NAMALWA (cell line): ENCODE measurements around the gene PDE9A.

Source experiments
- DNase-seq: peaks from one replicate; pipeline ENCODE4 v3.0.0-alpha.2; 2015; ENCODE audit warnings: low spot score

The PDE9A gene

GRCh38 chr21:42744520-42745445 lies 91.4 kb downstream of the PDE9A start:
- no peak for DNase-seq

GRCh38 chr21:42745511-42746239 lies 92.3 kb downstream of the PDE9A start:
- DNase-seq: no peak

DNA sequence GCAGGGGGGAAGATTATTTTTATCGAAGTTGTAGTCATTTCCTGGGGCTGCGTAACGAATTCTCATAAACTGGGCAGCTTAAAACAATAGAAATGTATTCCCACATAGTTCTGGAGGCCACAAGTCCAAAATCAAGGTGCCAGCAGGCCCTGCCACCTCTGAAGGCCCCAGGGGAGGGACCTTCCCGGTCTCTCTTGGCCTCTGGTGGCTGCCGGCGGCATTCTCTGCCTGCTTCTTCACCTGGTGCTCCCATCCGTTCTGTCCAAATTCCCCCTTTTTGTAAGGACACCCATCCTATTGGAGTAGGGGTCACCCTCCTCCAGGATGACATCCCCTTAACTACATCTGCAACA lies 92.8 kb downstream of the PDE9A start:
- DNase-seq: no peak

GRCh38 chr21:42746593-42747275 lies 93.3 kb downstream of the PDE9A start:
- DNase-seq: no peak

- no peak for DNase-seq
Measured at GRCh38 chr21:42747276-42747701, 93.9 kb downstream of the PDE9A start.

GRCh38 chr21:42747746-42748351 lies 94.4 kb downstream of the PDE9A start:
- no peak for DNase-seq

GRCh38 chr21:42748620-42749176 lies 95.3 kb downstream of the PDE9A start:
- DNase-seq: no peak

DNA sequence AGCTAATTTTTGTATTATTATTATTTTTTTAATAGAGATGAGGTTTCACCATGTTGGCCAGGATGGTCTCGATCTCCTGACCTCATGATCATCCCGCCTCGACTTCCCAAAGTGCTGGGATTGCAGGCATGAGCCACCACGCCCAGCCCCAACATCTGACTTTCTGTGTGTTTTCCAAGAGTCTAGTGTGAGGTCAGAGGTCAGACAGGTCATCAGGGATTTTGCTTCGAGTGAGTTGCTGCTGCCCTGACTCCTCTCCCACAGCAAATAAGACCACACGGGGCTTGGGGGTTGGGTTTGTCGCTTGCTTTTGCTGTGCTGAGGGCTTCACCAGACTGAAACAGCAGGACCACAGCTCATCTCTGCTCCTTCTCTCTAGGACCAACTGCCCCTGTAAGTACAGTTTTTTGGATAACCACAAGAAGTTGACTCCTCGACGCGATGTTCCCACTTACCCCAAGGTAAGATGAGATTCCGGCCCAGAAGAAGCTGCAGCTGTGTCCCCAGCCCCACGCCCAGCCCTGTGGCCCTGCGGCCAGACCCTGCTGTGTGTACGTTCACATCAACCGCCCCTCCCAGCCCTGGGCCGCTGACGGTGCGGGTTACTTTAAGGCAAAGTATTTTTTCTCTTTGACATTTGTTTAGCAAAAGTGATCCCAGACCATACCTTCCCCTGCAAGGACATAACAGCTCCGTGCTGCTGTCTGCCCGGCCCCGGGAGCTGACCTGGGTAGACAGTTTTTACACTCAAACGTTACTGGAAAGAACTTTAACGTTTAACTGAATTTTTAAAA lies 97.5 kb downstream of the PDE9A start:
- DNase-seq: no peak

GRCh38 chr21:42751866-42752265 lies 98.4 kb downstream of the PDE9A start:
- DNase-seq: no peak

DNA sequence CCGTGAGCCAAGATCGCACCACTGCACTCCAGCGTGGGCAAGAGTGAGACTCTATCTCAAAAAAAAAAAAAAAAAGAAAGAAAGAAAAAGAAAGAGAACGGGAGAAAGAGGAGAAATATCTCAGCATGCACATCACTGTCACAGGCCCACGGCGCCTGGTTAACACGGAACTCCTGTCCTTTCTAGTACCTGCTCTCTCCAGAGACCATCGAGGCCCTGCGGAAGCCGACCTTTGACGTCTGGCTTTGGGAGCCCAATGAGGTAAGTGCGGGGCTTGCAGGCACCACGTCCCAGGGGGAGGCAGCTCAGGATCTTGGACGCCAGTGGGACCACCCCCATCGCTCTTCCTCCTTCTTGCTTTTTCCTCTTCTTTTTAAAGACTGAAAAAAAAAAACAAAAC lies 100.4 kb downstream of the PDE9A start:
- no peak for DNase-seq

- no peak for DNase-seq
Measured at GRCh38 chr21:42754270-42754933, 101.0 kb downstream of the PDE9A start.

DNA sequence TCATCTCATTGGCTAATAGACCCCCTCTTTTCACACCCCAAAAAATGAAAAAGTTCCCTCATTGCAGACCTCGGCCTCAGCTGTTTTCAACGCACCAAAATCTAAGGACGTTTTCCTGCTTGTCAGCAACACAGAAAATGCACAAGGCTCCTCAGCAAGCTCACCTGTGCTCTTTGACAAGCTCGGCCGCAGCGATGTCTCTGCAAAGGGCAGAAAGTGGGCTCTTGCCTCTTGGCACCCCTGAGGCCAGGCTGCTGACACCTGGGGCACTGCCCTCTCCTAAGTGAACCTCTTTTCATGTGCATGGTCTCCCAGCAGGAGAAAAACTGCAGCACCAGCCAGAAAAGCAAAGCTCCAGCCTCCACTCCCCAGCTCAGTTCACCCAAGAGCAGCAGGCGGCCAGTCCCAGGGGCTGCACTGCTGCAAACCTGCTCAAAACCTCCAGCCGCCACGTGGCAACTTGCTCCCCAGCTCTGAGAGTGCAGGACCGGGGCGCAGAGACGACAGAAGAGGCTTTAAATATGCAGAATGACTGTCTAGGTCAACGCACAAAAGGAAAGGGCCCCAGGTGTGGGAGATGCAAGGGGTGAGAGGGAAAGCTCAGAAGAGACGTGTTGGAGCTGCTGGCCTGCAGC lies 101.7 kb downstream of the PDE9A start:
- no peak for DNase-seq

DNA sequence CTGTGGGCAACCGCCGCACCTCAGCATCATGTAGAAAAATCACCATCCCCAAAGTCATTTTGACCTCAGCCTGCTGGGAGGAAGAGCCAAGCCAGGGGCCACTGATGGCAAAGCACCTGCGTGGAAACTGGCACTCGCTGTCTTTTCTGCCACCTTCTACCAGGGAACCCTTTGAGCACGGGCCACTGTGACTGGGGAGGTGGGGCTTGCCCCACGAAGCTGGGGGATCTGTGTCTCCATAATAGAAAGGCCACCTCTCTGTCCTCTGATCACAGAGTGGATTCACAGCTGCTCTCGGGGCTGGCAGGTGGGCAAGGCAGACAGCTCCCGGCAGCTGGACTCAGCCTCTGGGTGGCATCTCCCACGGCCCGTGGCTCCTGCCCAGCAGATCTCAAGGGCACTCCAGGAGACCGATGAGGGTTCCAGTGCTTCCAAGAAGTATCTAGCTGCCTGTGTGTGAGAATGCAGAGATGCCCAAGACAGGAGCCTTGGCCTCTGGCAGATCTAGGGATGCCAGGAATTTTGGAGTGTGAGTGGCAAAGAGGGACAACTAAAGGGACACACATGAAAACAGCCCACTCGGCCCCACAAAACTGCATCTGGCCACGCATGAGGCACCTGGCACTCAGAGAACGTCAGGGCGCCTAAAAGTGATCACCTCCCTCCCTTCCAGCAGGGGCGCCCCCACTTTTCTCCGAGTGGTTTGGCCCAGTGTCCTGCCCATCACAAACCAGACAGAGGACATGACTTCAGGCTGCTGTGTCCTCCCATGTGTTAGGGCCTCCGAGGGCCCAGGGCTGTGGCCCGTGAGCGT lies 102.6 kb downstream of the PDE9A start:
- no peak for DNase-seq

DNA sequence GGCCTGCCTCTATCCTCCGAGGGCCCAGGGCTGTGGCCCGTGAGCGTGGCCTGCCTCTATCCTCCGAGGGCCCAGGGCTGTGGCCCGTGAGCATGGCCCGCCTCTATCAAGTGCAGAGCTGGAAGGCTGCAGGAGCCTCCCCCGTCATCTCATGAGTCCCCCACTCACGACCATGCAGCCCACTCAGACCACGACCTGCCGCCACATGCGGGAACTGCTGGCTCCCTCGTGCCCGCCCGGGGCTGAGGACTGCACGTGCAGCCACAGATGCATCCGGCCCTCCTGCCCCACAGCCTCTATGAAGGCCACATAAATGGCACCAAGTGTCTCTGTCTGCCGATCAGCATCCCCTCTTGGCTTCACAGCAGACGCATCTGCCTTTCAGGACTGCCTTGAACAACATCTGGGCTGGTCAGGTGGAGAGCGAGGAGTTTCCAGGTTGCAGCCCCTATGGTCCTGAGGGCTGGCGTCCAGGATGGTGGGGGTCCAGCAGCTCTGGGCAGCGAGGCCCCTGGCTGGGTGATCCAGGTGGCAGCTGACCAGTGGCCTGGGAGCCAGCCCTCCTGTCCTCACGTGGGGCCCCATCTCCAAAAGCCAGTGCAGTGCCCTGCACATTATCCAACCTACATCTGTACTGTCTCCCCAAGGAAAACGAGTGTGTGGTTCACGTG lies 103.3 kb downstream of the PDE9A start:
- no peak for DNase-seq

DNA sequence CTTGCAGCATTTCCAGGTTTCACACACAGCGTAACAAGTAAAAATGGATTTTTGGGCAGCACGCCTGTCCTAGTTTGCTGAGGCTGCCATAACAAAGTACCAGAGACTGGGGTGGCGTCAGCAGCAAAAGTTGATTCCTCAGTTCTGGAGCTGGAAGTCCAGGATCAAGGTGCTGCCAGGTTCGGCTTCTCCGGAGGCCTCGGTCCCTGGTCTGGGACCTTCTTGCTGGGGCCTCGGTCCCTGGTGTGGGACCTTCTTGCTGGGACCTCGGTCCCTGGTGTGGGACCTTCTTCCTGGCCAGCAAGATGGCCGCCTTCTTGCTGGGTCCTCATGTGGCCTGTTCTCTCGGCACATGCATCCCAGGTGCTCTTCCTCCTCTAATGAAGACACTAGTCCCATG lies 104.0 kb downstream of the PDE9A start:
- DNase-seq: no peak

GRCh38 chr21:42757826-42758655 lies 104.6 kb downstream of the PDE9A start:
- DNase-seq: no peak

- no peak for DNase-seq
Measured at GRCh38 chr21:42758721-42759593, 105.5 kb downstream of the PDE9A start.
